Aorta (tissue), 5 donors: ENCODE data around the gene NDUFA11. TPM values are rescaled to one million over a fixed set of nuclear protein-coding genes. Genes with fewer than 3 reads are reported as not detected.

Experiments used
- ATAC-seq: fragments of 200-7000 bp; cut with Tn5 transposase; one replicate; pipeline ENCODE4 v1.9.1; 2022; ENCODE audit warnings: moderate library complexity; ENCODE audit not compliant: low FRiP score
- DNase-seq, 2 donors: peaks; one replicate each; pipeline ENCODE4 v3.0.0-alpha.2; 2020
- H3K27ac ChIP-seq, 2 donors: one replicate each; pipeline ENCODE4 v1.5.1; 2013; ENCODE audit warnings: low read length in 2 of 2, mild to moderate bottlenecking in 2 of 2, moderate library complexity in 2 of 2, control low read depth in 1 of 2, inconsistent platforms in 1 of 2, low read depth in 1 of 2
- H3K27me3 ChIP-seq, 2 donors: one replicate each; pipeline ENCODE4 v1.6.1; 2013; ENCODE audit warnings: control low read depth in 1 of 2, low read length in 1 of 2, mild to moderate bottlenecking in 1 of 2, moderate library complexity in 1 of 2; ENCODE audit not compliant: insufficient read depth in 2 of 2, control insufficient read depth in 1 of 2
- H3K36me3 ChIP-seq, 2 donors: one replicate each; pipeline ENCODE4 v1.6.1; 2013; ENCODE audit warnings: control low read depth in 1 of 2, low read length in 1 of 2, mild to moderate bottlenecking in 1 of 2; ENCODE audit not compliant: insufficient read depth in 2 of 2, control insufficient read depth in 1 of 2
- H3K4me1 ChIP-seq, 2 donors: one replicate each; pipeline ENCODE4 v1.6.1; 2013; ENCODE audit warnings: low read length in 2 of 2, control low read depth in 1 of 2, mild to moderate bottlenecking in 1 of 2, moderate library complexity in 1 of 2; ENCODE audit not compliant: insufficient read depth in 2 of 2, control insufficient read depth in 1 of 2
- H3K4me3 ChIP-seq, 2 donors: one replicate each; pipeline ENCODE4 v1.5.1; 2013; ENCODE audit warnings: low read length in 2 of 2, control low read depth in 1 of 2, mild to moderate bottlenecking in 1 of 2
- H3K9me3 ChIP-seq: one replicate; pipeline ENCODE4 v1.6.1; 2013; ENCODE audit warnings: mild to moderate bottlenecking, low read length; ENCODE audit not compliant: control insufficient read depth
- WGBS, 2 donors: extraction: QIAGEN DNeasy Blood & Tissue Kit; methylation state at CpG; one replicate each; pipeline ENCODE4 v1.1.7; 2013; 5-methylcytosine and 5-hydroxymethylcytosine counted together
- intact Hi-C, 2 donors: fragments of 100-400 bp; cut with DNase I; formaldehyde crosslinking; loops; one replicate each; pipeline versions ENCODE4 v1.14.2 to v1.15.0; 2022
- polyA plus RNA-seq, 2 donors: library from polyadenylated mRNA; stranded (reverse); fragments of 200-250 nt; gene quantifications; one replicate each; pipeline ENCODE4 v1.2.3, GENCODE V29; 2013
- total RNA-seq, 2 donors: library from RNA; stranded (reverse); fragmentation: NEBNext Ultra II Directional; extraction: Animal tissue kit (Norgen Biotek cat#: 25700); gene quantifications; one replicate each; pipeline ENCODE4 v1.2.1, GENCODE V29; 2021
- donor health status: healthy with polysubstance abuse.
- donor health status: Bipolar disorder and iron deficiency.
- donor health status: DM: no; HTN: no; CAD: no.
- donor health status: DM: no; HTN: no; CAD: no.
- donor health status: DM: yes; HTN: yes; CAD: no.

NDUFA11 gene
- total and polyA plus RNA-seq, 4 donors: 138 to 405 (median 239) TPM

DNA sequence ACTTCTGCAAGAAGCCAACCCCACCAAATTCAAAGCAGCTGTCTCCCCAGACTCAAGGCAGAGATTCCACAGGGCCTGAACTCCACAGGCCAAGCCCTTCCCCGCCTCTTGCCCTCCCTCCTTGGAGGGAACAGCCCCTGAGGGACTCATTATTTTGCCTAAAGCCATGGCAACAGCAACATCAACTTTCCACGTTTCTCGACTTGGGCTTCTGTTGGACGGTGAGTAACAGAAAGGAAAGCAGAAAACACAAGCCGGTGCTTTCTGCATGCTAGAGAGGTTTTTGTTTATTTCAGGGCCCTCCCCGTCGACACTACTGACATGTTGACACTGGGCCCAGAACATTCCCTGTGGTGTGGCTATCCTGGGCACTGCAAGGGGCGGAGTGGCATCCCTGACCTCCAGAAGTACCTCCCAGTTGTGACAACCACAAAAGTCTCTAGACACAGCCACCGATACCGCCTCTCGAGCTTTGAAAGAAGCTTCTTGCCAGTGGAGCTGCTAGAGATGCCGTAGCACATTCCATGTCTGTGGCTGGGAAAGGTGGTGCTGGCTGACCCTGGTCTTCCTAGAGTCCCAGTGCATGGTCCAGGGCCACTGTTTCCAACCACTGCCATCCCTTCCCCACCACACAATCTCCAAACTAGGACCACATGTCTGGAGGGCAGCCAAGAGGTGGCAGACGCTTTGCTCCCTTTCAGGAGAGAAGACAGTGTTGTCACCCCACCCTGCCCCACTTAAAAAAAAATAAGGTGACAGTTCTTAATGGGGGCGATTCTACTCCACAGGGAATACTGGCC is 23.3 kb upstream of the NDUFA11 start:
- WGBS, 2 donors: 37% methylated on average over 14 of the region's 14 CpGs
- no peaks in the 10 kb centered on the region for H3K4me1 ChIP-seq
- no peaks in the 10 kb centered on the region for H3K9me3 ChIP-seq
- peaks cover 0 to 8% of the 10 kb centered on the region in 2 donors for H3K36me3 ChIP-seq
- H3K27me3 ChIP-seq: no peaks in the 10 kb centered on the region
- peak overlapping the region in 1 of 2 donors; percentile 22 for H3K27ac ChIP-seq
- ATAC-seq (peak; percentile 84), DNase-seq (peak in 1 of 2 donors; percentile 73)
- intact Hi-C loops: no loop called here
- H3K4me3 ChIP-seq: no peak overlapping the region

DNA sequence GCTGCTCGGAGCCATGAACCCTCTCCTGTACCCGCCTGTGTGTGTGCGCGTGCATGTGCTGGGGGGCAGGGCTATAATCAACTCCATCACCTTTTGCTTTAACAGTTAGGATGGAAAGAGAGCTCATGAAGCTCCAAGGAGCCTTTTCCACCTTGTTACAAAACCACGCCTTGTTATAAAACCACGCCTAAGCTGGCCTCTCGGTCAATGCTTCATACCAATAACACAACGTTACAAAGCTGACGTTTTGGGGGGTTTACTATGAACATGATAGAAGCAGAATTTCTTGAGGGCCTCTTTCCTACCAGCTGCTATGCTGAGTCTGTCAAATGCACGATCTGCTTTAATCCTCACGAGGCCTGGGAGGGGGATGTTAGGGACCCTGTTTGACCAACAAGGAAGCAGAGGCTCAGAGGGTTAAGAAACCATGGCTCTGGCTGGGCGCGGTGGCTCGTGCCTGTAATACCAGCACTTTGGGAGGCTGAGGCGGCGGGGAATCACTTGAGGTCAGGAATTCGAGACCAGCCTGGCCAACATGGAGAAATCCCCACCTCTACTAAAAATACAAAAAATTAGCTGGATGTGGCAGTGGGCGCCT is 22.3 kb upstream of the NDUFA11 start:
- Histone ChIP-seq H3K9me3 (no peaks in the 10 kb centered on the region), H3K4me1 (no peaks in the 10 kb centered on the region), H3K36me3 (peaks cover 0 to 8% of the 10 kb centered on the region in 2 donors), H3K4me3 (no peak overlapping the region), H3K27ac (no peak overlapping the region), H3K27me3 (no peaks in the 10 kb centered on the region)
- 87 to 90% methylated on average over 18 of the region's 18 CpGs for WGBS, 2 donors
- intact Hi-C loops: no loop called here
- DNase-seq: no peak
- no peak for ATAC-seq

DNA sequence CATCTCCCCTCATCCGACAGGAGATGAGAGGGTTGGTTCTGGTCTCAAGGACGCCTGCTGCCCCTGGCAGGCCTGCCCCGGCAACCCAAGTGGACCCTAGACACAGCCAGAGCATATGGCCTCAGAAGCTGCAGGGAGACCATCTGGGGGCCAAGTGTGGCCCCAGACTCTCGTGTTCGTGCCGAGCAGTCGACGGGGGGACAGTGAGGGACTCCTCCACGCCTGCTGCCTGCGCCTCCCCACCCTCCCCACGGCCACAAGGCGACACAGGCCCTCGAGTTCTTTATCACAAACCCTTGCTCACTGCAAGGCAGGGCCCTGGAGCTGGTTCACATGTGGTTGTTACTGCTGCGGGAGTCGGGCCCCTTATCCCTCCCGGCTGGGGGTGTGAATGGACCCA is 19.8 kb upstream of the NDUFA11 start:
- H3K27me3 ChIP-seq: no peaks in the 10 kb centered on the region
- no peak overlapping the region for H3K27ac ChIP-seq
- no peaks in the 10 kb centered on the region for H3K4me1 ChIP-seq
- WGBS, 2 donors: 92 to 93% methylated on average over 15 to 16 of the region's 16 CpGs
- DNase-seq (no peak), ATAC-seq (no peak)
- H3K4me3 ChIP-seq: no peak overlapping the region
- intact Hi-C loops: no loop called here
- H3K36me3 ChIP-seq: peaks cover 0 to 4% of the 10 kb centered on the region in 2 donors
- H3K9me3 ChIP-seq: no peaks in the 10 kb centered on the region

DNA sequence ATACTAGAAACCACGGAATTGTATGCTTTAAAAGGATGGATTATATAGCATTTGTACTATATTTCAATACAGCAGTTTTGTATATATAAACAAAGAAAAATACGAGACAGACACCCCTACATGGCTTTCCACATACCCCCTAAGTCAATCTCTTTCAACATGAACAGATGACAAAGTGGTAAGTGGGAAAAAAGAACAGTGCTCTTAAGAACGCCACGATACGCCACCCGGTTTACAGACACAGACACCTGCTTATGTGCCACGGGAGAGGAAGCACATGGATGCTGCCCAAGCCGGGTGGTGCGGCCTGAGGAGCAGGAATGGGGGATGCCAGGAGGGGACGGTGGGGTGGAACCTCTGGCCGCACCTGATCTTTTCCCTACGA is 18.6 kb upstream of the NDUFA11 start:
- no peak for ATAC-seq
- Histone ChIP-seq H3K36me3 (peaks cover 0 to 8% of the 10 kb centered on the region in 2 donors), H3K4me3 (no peak overlapping the region), H3K4me1 (no peaks in the 10 kb centered on the region), H3K9me3 (no peaks in the 10 kb centered on the region), H3K27me3 (no peaks in the 10 kb centered on the region), H3K27ac (no peak overlapping the region)
- WGBS, 2 donors: 88 to 93% methylated on average over 12 of the region's 12 CpGs
- intact Hi-C loops: no loop called here
- DNase-seq: no peak

DNA sequence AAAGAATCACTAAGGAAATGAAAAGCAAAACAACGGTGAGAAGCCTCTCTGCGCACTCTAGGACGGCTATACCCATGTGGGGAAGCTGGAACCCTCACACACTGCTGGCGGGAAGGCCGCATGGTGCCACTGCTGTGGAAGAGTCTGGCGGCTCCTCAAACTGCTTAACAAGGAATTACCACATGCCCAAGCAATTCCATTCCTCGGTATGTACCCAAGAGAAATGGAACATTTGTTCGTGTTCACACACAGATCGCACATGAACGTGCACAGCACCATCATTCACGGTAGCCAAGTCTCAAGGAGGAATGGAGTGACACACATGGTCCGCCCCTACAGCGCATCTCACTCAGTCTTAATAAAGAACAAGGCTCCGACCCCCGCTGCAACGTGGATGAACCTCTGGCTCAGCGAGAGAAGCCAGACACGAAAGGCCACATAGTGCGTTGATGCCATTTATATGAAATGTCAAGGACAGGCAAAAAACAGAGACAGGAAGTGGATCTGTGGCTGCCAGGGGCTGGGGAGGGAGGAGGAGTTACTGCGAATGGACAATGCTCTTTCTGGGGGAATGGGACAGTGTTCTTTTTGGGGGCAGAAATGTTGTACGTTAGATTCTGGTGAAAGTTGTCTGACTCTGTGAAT is 18.0 kb upstream of the NDUFA11 start:
- Histone ChIP-seq H3K4me3 (no peak overlapping the region), H3K36me3 (peaks cover 0 to 8% of the 10 kb centered on the region in 2 donors), H3K9me3 (no peaks in the 10 kb centered on the region), H3K27me3 (no peaks in the 10 kb centered on the region), H3K27ac (no peak overlapping the region), H3K4me1 (no peaks in the 10 kb centered on the region)
- DNase-seq (no peak), ATAC-seq (no peak)
- 83 to 84% methylated on average over 21 of the region's 21 CpGs for WGBS, 2 donors
- intact Hi-C loops: no loop called here

DNA sequence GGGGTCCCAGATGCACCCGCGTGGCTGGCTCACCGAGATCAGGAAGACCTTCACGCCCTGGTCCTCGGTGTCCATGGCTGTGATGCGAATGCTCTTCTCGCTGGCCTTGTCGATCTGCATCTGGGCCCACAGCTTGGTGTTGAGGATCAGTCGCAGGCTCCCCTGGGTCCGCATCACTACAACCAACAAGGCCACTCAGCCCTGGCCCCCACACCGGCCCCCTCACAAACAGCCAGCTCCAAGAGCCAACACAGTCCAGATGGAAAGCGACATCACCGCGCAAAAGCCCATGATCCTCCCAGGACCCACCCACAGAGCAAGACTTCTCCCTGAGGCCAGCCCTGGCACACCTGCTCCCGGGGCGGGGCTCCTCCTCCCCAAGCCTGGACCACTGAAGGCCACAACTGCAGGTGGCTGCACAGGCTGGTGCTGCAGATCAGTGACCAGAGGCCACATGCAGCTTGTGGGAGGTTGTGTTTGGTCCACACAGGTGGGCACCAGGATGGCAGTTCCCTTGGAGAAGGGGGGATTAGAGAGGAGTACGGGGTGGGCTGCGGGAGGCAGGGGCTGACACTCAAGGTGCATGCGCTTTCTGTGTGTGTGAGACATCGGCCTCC is 15.0 kb upstream of the NDUFA11 start:
- Histone ChIP-seq H3K36me3 (peaks cover 0 to 6% of the 10 kb centered on the region in 2 donors), H3K4me1 (no peaks in the 10 kb centered on the region), H3K27ac (no peak overlapping the region), H3K9me3 (no peaks in the 10 kb centered on the region), H3K4me3 (no peak overlapping the region), H3K27me3 (no peaks in the 10 kb centered on the region)
- 95 to 96% methylated on average over 20 of the region's 20 CpGs for WGBS, 2 donors
- intact Hi-C loops: no loop called here
- ATAC-seq (no peak), DNase-seq (peak in 1 of 2 donors; percentile 41)

DNA sequence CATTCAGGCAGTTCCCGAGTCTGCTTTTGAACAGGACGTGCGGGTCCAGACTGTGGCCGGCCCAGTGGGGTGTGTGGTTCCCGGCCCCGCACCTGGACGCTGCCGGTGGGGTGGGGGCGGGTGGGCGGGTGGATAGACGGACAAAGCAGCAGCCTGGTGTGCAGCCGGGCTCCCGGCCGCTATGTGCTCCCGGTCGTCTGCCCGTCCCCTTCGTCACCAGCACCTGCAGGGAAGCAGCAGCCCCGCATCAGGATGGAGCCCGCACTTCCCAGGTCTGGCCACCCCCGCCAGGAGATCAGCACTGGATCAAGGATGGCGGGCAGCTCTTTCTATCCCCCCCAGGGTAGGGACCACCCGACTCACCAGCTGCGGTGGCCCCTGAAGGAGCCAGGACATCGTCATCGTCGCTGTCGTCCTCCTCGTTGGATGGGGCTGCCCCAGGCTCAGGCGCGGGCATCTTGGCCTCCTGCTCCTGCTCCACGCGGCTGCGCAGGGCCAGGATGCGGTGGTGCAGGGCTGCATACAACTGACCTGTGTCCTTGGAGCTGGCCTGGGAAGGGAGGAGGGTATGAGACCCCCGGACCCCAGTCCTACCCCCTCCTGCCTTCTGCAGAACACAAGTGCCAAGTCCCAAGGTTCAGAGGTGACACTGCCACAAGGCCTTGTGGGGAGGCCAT is 14.0 kb upstream of the NDUFA11 start:
- no peaks in the 10 kb centered on the region for H3K4me1 ChIP-seq
- no peak overlapping the region for H3K4me3 ChIP-seq
- 90 to 92% methylated on average over 32 to 36 of the region's 36 CpGs for WGBS, 2 donors
- peaks cover 0 to 6% of the 10 kb centered on the region in 2 donors for H3K36me3 ChIP-seq
- intact Hi-C loops: no loop called here
- DNase-seq (peak in 1 of 2 donors; percentile 47), ATAC-seq (no peak)
- no peak overlapping the region for H3K27ac ChIP-seq
- H3K27me3 ChIP-seq: no peaks in the 10 kb centered on the region
- no peaks in the 10 kb centered on the region for H3K9me3 ChIP-seq

DNA sequence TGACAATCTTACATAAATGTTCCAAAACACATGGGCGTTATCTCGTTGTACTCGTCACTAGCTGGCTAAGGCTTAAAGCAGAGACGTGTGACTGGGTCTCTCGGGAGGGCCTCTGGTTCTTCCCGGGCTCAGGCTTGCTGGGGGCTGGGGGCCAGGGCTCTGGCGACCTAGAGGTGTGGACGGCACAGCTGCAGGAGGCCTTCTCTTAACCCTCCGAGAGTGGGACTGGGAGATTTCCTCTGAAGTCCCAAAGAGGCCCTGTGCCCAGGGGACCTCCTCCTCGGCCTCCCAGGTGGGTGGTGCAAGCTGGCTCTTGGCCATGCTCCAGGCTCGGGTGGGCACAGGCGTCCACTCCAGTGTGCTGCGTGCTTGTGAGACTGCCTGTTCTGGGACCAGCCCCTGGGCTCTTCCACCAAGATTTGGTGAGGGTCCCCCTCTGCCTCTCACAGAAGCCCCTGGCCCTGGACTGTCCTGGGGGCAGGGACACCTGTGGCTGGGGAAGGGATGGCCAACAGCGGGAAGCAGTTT is 12.7 kb upstream of the NDUFA11 start:
- Histone ChIP-seq H3K9me3 (no peaks in the 10 kb centered on the region), H3K27me3 (no peaks in the 10 kb centered on the region), H3K4me3 (no peak overlapping the region), H3K4me1 (no peaks in the 10 kb centered on the region), H3K36me3 (peaks cover 0 to 6% of the 10 kb centered on the region in 2 donors), H3K27ac (no peak overlapping the region)
- intact Hi-C loops: no loop called here
- peak; percentile 41 to 66 for DNase-seq
- 45% methylated on average over 14 of the region's 14 CpGs for WGBS, 2 donors
- ATAC-seq: no peak
